SK-N-SH (cell line): ENCODE data around the gene LUC7L2. TPM values are rescaled to one million over a fixed set of nuclear protein-coding genes. Genes with fewer than 3 reads are reported as not detected.

ENCODE experiments used
- CTCF ChIA-PET: fragments of 300-600, 350-600 bp; formaldehyde crosslinking; extraction: SDS; loops from one replicate; lab custom pipeline; 2021; lab: Yijun Ruan, JAX
- POLR2A ChIA-PET: fragments of 350-600 bp; sonication (Branson Sonifier 250); formaldehyde crosslinking; extraction: SDS; loops from one replicate; lab custom pipeline; 2020; ENCODE audit warnings: antibody characterized with exemption, inconsistent platforms; lab: Yijun Ruan, JAX
- DNase-seq: peaks from one replicate; pipeline ENCODE4 v3.0.0; 2012
- H2AFZ ChIP-seq: fragments of 200-600 bp; sonication (generic); 2 replicates; pipeline ENCODE4 v1.8.1; 2016; ENCODE audit warnings: antibody characterized with exemption, mild to moderate bottlenecking, low read depth
- H3F3A ChIP-seq: fragments of 200-600 bp; sonication (generic); replicated peaks from 2 replicates; pipeline ENCODE3; 2016; ENCODE audit warnings: antibody characterized with exemption, mild to moderate bottlenecking; ENCODE audit not compliant: insufficient read depth
- H3K27ac ChIP-seq, 2 experiments: fragments of 200-500 bp in 1 of 2; fragments of 200-600 bp in 1 of 2; sonication (Bioruptor generic) in 1 of 2; sonication (generic), shearing (Covaris generic) in 1 of 2; 2 replicates each; pipeline versions ENCODE4 v1.5.1 to v1.6.1; 2014 to 2016; ENCODE audit warnings: low read depth in 2 of 2, inconsistent platforms in 1 of 2, low read length in 1 of 2, mild to moderate bottlenecking in 1 of 2, mixed read lengths in 1 of 2
- H3K27me3 ChIP-seq: fragments of 200-600 bp; sonication (generic), shearing (Covaris generic); 2 replicates; pipeline ENCODE4 v1.6.1; 2016; ENCODE audit warnings: mixed run types; ENCODE audit not compliant: insufficient read depth
- H3K36me3 ChIP-seq, 2 experiments: fragments of 200-500 bp in 1 of 2; fragments of 200-600 bp in 1 of 2; sonication (Bioruptor generic) in 1 of 2; sonication (generic) in 1 of 2; replicated peaks in 1 of 2; 2 replicates each; pipeline versions ENCODE3 to v1.5.1; 2014 to 2016; ENCODE audit warnings: low read length in 1 of 2, mild to moderate bottlenecking in 1 of 2; ENCODE audit not compliant: insufficient read depth in 2 of 2, control insufficient read depth in 1 of 2
- H3K4me1 ChIP-seq, 2 experiments: fragments of 200-500 bp in 1 of 2; fragments of 200-600 bp in 1 of 2; sonication (Bioruptor generic) in 1 of 2; sonication (generic), shearing (Covaris generic) in 1 of 2; 2 replicates each; pipeline versions ENCODE4 v1.5.1 to v1.6.1; 2014 to 2016; ENCODE audit warnings: low read depth in 1 of 2, low read length in 1 of 2, mixed run types in 1 of 2; ENCODE audit not compliant: insufficient read depth in 2 of 2, control insufficient read depth in 1 of 2
- H3K4me2 ChIP-seq: fragments of 200-600 bp; sonication (generic), shearing (Covaris generic); 2 replicates; pipeline ENCODE4 v1.6.1; 2017; ENCODE audit warnings: mixed run types
- H3K4me3 ChIP-seq, 2 experiments: fragments of 200-500 bp in 1 of 2; fragments of 200-600 bp in 1 of 2; sonication (Bioruptor generic) in 1 of 2; sonication (generic), shearing (Covaris generic) in 1 of 2; 2 replicates each; pipeline versions ENCODE4 v1.5.1 to v1.8.1; 2014 to 2016; ENCODE audit warnings: low read depth in 2 of 2, inconsistent platforms in 1 of 2, low read length in 1 of 2, mild to moderate bottlenecking in 1 of 2, mixed read lengths in 1 of 2, moderate library complexity in 1 of 2
- H3K79me2 ChIP-seq: fragments of 200-600 bp; sonication (generic); 2 replicates; pipeline ENCODE4 v1.8.1; 2017; ENCODE audit warnings: mild to moderate bottlenecking; ENCODE audit not compliant: insufficient read depth
- H3K9ac ChIP-seq: fragments of 200-600 bp; sonication (generic); 2 replicates; pipeline ENCODE4 v1.6.1; 2017; ENCODE audit warnings: mixed run types
- H3K9me2 ChIP-seq: fragments of 200-600 bp; sonication (generic); 2 replicates; pipeline ENCODE4 v1.6.1; 2017; ENCODE audit warnings: mixed run types
- H3K9me3 ChIP-seq: fragments of 200-600 bp; sonication (generic); 2 replicates; pipeline ENCODE4 v1.6.1; 2017; ENCODE audit warnings: mixed run types, mild to moderate bottlenecking, moderate library complexity
- H4K20me1 ChIP-seq: fragments of 200-600 bp; sonication (generic); 2 replicates; pipeline ENCODE4 v1.6.1; 2017; ENCODE audit warnings: mild to moderate bottlenecking, mixed run types; ENCODE audit not compliant: insufficient read depth
- ELF1 ChIP-seq: IDR thresholded peaks from 2 replicates; pipeline ENCODE4 v1.4.0; 2012
- FOXJ3 ChIP-seq: sonication (generic); formaldehyde crosslinking; IDR thresholded peaks from 2 replicates; pipeline ENCODE4 v1.5.1; 2020; ENCODE audit warnings: mild to moderate bottlenecking, missing genetic modification reagents
- FOXM1 ChIP-seq: IDR thresholded peaks from 2 replicates; pipeline ENCODE4 v1.4.0; 2012; ENCODE audit warnings: low read depth, mild to moderate bottlenecking
- GABPA ChIP-seq: IDR thresholded peaks from 2 replicates; pipeline ENCODE4 v1.4.0; 2012; ENCODE audit warnings: low read depth, mild to moderate bottlenecking
- GATA2 ChIP-seq: sonication (generic); formaldehyde crosslinking; IDR thresholded peaks from 2 replicates; pipeline ENCODE4 v1.5.0; 2020; ENCODE audit warnings: mild to moderate bottlenecking, missing genetic modification reagents
- MXI1 ChIP-seq: IDR thresholded peaks from 2 replicates; pipeline ENCODE4 v1.6.1; 2012; ENCODE audit warnings: mild to moderate bottlenecking, low read depth, low read length, improper control_type of control experiment
- NRF1 ChIP-seq: IDR thresholded peaks from 2 replicates; pipeline ENCODE4 v1.6.1; 2012; ENCODE audit warnings: low read depth, mild to moderate bottlenecking, low read length
- RCOR1 ChIP-seq: fragments of 150-350 bp; IDR thresholded peaks from 2 replicates; pipeline ENCODE4 v1.6.1; 2017; ENCODE audit warnings: antibody characterized with exemption, low read length
- SIN3A ChIP-seq: IDR thresholded peaks from 2 replicates; pipeline ENCODE4 v1.6.1; 2012; ENCODE audit warnings: low read depth, mild to moderate bottlenecking, low read length, moderate library complexity, borderline replicate concordance
- SMC3 ChIP-seq: IDR thresholded peaks from 2 replicates; pipeline ENCODE4 v1.6.1; 2012; ENCODE audit warnings: low read depth, low read length, improper control_type of control experiment
- TAF1 ChIP-seq: IDR thresholded peaks from 2 replicates; pipeline ENCODE4 v1.6.1; 2012; ENCODE audit warnings: low read depth, mild to moderate bottlenecking, low read length, moderate library complexity, borderline replicate concordance
- TCF12 ChIP-seq: IDR thresholded peaks from 2 replicates; pipeline ENCODE4 v1.4.0; 2012
- TEAD4 ChIP-seq: IDR thresholded peaks from 2 replicates; pipeline ENCODE4 v1.4.0; 2012; ENCODE audit warnings: mild to moderate bottlenecking, borderline replicate concordance; ENCODE audit not compliant: insufficient read depth
- YY1 ChIP-seq: IDR thresholded peaks from 2 replicates; pipeline ENCODE4 v1.4.0; 2012; ENCODE audit warnings: low read depth, mild to moderate bottlenecking
- WGBS: methylation state at CpG from one replicate; pipeline ENCODE4 v1.1.6; 2017; ENCODE audit warnings: low lambda C conversion rate; 5-methylcytosine and 5-hydroxymethylcytosine counted together
- polyA plus RNA-seq, 3 experiments: library from polyadenylated mRNA; depleted of rRNA; stranded (reverse); fragments of >200 nt; gene quantifications; 2 replicates each; pipeline ENCODE4 v1.2.3, GENCODE V29; 2012
- TF ChIP-seq, protein P1 (sequence below): IDR thresholded peaks from 2 replicates; pipeline ENCODE4 v1.4.0; 2012; ENCODE audit warnings: low read depth
- TF ChIP-seq, protein P2 (sequence below): IDR thresholded peaks from 2 replicates; pipeline ENCODE4 v1.6.1; 2012; ENCODE audit warnings: mild to moderate bottlenecking, low read depth, low read length, moderate library complexity
- TF ChIP-seq, protein P3 (sequence below): IDR thresholded peaks from 2 replicates; pipeline ENCODE4; 2012
- TF ChIP-seq, protein P4 (sequence below): fragments of 150-350 bp; IDR thresholded peaks from 2 replicates; pipeline ENCODE4 v1.6.1; 2017; ENCODE audit warnings: antibody characterized with exemption, low read length, low read depth, borderline replicate concordance

The LUC7L2 gene
- polyA plus RNA-seq, 1 of the 3 experiments (the other 2 are of a cell fraction): 45.7 TPM

DNA sequence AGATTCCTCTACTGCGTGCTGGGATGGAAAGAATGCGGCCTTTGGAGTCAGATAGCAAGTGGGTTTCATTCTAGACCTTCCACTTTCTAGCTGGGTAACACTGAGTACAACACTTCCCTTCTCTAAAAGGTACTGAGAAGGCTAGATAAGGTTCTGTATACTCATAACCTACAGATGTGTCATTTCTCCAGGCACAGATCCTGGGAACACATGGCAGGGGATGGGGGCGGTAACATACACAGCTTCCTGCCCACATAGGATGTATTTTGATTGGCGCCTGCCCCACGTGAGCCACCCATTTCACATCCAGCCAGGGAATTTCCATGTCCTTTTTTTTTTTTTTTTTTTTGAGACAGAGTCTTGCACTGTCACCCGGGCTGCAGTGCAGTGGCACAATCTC lies 91.9 kb downstream of the LUC7L2 start:
- Histone ChIP-seq H3K36me3 (no peaks in the 10 kb centered on the region), H3K9me3 (no peaks in the 10 kb centered on the region), H4K20me1 (no peaks in the 10 kb centered on the region), H3K27ac (no peak overlapping the region), H3K9ac (no peak overlapping the region), H3F3A (no peaks in the 10 kb centered on the region), H3K4me3 (no peak overlapping the region), H3K4me2 (no peak overlapping the region)
- TF ChIP-seq, protein P1, sequence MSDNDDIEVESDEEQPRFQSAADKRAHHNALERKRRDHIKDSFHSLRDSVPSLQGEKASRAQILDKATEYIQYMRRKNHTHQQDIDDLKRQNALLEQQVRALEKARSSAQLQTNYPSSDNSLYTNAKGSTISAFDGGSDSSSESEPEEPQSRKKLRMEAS: no peak
- TF ChIP-seq, protein P2, sequence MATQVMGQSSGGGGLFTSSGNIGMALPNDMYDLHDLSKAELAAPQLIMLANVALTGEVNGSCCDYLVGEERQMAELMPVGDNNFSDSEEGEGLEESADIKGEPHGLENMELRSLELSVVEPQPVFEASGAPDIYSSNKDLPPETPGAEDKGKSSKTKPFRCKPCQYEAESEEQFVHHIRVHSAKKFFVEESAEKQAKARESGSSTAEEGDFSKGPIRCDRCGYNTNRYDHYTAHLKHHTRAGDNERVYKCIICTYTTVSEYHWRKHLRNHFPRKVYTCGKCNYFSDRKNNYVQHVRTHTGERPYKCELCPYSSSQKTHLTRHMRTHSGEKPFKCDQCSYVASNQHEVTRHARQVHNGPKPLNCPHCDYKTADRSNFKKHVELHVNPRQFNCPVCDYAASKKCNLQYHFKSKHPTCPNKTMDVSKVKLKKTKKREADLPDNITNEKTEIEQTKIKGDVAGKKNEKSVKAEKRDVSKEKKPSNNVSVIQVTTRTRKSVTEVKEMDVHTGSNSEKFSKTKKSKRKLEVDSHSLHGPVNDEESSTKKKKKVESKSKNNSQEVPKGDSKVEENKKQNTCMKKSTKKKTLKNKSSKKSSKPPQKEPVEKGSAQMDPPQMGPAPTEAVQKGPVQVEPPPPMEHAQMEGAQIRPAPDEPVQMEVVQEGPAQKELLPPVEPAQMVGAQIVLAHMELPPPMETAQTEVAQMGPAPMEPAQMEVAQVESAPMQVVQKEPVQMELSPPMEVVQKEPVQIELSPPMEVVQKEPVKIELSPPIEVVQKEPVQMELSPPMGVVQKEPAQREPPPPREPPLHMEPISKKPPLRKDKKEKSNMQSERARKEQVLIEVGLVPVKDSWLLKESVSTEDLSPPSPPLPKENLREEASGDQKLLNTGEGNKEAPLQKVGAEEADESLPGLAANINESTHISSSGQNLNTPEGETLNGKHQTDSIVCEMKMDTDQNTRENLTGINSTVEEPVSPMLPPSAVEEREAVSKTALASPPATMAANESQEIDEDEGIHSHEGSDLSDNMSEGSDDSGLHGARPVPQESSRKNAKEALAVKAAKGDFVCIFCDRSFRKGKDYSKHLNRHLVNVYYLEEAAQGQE: no peak
- TF ChIP-seq ELF1 (no peak), MXI1 (no peak), TCF12 (no peak), NRF1 (no peak), RCOR1 (no peak), GABPA (no peak), FOXM1 (no peak), YY1 (no peak)
- TF ChIP-seq, protein P3, sequence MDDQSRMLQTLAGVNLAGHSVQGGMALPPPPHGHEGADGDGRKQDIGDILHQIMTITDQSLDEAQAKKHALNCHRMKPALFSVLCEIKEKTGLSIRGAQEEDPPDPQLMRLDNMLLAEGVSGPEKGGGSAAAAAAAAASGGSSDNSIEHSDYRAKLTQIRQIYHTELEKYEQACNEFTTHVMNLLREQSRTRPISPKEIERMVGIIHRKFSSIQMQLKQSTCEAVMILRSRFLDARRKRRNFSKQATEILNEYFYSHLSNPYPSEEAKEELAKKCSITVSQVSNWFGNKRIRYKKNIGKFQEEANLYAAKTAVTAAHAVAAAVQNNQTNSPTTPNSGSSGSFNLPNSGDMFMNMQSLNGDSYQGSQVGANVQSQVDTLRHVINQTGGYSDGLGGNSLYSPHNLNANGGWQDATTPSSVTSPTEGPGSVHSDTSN: no peak
- TF ChIP-seq, all 33 proteins: peak for 0
- Histone ChIP-seq H3K27me3 (no peaks in the 10 kb centered on the region), H3K4me1 (no peaks in the 10 kb centered on the region; a peak in 1 of 4 replicates), H2AFZ (no peak overlapping the region), H3K79me2 (no peaks in the 10 kb centered on the region), H3K9me2 (no peaks in the 10 kb centered on the region)
- CTCF ChIA-PET: no interaction called here
- POLR2A ChIA-PET: no interaction called here
- WGBS: 85% methylated on average over 6 of the region's 6 CpGs
- DNase-seq: no peak

DNA sequence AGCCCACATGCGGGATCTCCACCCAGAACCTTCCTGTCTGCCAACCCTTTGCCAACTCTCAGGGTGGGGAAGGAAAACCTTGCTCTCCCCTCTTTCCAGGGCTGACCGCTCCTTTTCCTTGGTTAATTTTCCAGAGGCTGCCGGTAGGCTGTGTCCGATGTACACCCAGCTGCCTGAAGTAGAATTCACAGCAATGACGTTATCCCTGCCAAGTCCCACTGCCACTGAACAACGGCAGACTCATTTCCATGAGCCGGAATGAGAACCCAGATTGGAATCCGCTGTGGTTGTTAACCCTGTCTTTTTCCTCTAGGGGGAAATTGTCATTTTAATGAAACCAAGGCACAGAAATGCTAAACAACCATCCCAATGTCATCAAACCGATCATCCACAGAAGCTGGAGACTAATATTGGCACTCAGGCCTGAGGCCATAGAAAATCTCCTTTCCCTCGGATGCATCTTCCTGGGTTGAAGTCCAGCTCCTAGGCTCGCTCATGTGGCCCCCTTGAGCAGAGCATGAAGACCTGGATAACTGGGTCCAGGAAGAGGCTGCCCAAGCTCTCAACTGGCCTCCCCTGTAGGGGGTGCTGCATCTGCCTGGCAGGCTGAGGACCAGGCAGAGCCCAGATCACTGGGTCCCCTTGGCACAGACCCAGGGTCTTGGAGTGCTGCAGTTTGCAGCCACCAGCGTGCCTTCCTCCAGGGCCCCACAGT lies 93.4 kb downstream of the LUC7L2 start:
- Histone ChIP-seq H3K9me2 (no peaks in the 10 kb centered on the region), H3F3A (no peaks in the 10 kb centered on the region), H3K79me2 (no peaks in the 10 kb centered on the region), H4K20me1 (no peaks in the 10 kb centered on the region), H3K9ac (no peak overlapping the region), H3K9me3 (no peaks in the 10 kb centered on the region), H3K4me1 (no peaks in the 10 kb centered on the region; a peak in 1 of 4 replicates), H3K4me3 (no peak overlapping the region), H3K4me2 (no peak overlapping the region), H3K36me3 (no peaks in the 10 kb centered on the region), H3K27ac (no peak overlapping the region), H3K27me3 (no peaks in the 10 kb centered on the region), H2AFZ (no peak overlapping the region)
- no peak for DNase-seq
- CTCF ChIA-PET: interaction anchor here (0.6 to 1.7 kb wide), 3 partner anchors 18 to 26 kb away, joined by 3 to 4 read pairs (median 3); no protein-coding TSS in a partner anchor
- 96% methylated on average over 12 of the region's 12 CpGs for WGBS
- POLR2A ChIA-PET: no interaction called here
- no peak for TF ChIP-seq GATA2 (CRISPR knock-in tag)
- TF ChIP-seq NRF1: no peak
- TF ChIP-seq, protein P1: no peak
- TF ChIP-seq, protein P3: no peak
- TF ChIP-seq FOXJ3 (CRISPR knock-in tag): no peak
- no peak for TF ChIP-seq SIN3A
- no peak for TF ChIP-seq TCF12
- TF ChIP-seq, protein P4, sequence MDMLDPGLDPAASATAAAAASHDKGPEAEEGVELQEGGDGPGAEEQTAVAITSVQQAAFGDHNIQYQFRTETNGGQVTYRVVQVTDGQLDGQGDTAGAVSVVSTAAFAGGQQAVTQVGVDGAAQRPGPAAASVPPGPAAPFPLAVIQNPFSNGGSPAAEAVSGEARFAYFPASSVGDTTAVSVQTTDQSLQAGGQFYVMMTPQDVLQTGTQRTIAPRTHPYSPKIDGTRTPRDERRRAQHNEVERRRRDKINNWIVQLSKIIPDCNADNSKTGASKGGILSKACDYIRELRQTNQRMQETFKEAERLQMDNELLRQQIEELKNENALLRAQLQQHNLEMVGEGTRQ: no peak
- no peak for TF ChIP-seq TAF1
- TF ChIP-seq TEAD4: no peak
- no peak for TF ChIP-seq SMC3
